Measurements from ENCODE around the gene TCEA3.

TCEA3 gene

DNA sequence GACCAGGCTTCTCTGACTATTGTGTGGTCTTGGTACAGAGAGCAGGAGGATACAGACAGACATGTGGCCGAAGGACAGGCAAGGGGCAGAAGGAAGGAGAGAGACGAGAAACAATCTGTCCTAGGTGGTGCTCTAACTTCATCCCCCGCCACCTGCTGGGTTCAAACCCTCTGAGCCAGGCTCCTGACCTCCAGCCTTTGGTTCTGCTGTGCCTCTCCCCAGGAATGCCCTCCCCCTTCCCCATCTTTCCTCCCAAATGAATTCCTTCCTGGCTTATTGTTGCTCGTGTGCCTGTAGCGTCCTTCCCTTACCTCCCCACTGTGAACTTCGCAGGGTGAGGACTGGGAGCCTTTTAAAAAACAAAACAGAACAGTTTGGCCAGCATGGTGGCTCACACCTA, 5.4 kb downstream of the TCEA3 start:
- DNase-seq: no peak

DNA sequence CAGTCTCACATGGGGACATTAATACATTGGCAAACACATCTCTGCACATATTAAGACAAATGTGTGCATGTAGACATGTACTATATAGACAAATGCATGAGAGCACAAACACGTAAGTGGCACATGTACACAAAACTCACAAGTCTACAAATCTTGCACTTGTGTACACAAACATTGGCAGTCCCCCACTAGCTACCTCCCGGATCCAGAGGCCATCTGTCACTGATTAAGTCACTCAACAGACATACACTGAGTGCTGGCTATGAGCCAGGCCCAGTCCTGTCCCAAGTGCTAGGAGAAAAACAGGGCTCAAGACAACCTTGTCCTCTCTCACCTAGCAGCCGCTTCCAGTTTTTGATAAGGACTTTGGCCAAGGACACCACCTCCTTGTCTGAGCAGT, 7.0 kb downstream of the TCEA3 start:
- no peak for DNase-seq

DNA sequence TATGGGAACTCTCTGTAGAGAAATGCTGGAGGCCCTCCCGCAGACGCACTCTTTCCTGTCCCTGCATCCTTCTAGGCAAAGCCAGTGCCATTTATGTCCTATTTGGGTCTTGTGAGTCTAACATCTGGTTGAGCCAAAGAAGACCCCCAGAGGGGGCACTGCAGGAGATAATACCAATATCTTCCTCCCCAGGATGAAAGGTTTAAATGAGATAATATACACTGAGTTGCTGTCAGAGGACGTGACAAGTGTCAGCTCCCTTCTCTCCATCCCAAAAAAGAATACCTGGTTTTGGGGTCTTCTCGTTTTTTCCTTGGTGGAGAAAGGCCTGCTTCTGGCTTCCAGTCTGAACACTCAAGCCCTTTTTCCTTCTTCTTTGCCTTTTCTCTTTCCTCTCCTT, 7.6 kb downstream of the TCEA3 start:
- no peak for DNase-seq

DNA sequence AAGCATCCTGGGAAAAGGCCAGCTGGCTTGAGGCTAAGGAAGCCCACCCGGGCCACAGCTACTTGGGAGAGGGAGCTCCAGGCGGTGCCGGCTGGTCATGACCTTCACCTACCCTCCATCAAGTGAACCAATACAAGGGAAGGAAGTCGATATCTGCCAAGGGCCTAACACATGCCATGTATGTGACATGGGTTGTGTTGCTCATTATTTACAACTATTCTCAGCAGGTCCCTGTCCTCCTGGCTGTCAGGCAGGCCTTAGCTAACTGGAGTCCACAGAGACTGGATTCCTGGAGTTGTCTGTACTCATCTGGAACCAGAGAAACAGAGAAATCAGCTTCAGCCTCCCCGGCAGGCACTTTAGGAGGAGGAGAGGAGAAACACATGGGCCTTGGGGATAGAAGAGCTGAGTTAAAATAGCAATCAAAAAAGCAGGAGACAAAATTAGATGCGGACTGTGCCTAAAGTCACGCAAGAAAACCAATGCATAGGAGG, 15.7 kb downstream of the TCEA3 start:
- DNase-seq: no peak

DNA sequence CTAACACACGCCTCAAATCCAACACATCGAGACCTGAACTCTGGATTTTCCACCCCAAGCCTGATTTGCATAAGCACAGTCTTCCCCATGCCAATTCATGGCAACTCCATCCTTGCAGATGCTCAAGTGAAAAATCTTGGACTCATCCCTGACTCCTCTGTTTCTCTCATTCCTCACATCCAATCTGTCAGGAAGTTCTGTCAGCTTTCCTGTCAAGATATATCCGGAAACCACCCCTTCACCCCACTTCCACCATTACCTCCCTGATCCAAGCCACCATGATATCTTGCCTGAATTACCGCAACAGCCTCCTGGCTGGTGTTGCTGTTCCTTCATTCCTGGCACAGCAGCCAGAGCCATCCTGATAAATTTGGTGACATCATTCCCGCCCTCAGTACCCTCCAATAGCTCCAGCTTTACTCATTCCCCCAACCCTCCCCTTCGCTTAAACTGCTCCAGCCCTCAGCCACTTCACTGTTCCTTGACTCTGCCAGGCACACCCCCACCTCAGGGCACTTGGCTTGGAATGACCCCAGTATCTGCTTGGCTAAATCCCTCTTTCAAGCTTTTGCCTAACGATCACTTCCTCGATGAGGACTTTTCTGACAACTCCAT, 17.4 kb downstream of the TCEA3 start:
- no peak for DNase-seq

DNA sequence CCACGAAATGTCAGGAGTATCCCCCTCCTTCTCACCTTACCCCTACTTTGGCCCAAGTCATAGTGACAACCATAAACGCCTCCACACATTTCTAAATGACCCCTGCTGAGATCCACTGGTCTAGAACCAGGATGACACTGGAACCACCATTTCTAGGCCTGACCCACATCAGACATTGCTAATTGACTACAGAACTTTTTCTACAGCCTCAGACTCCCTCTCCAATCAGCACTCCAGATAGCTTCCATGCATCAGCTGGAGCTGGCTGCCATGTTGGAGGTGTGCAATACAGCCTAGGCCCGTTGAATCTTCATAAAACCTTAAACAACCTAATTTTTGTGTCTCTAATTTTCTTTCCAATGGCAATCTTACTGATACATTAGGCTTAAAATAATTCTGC, 18.6 kb downstream of the TCEA3 start:
- no peak for DNase-seq

DNA sequence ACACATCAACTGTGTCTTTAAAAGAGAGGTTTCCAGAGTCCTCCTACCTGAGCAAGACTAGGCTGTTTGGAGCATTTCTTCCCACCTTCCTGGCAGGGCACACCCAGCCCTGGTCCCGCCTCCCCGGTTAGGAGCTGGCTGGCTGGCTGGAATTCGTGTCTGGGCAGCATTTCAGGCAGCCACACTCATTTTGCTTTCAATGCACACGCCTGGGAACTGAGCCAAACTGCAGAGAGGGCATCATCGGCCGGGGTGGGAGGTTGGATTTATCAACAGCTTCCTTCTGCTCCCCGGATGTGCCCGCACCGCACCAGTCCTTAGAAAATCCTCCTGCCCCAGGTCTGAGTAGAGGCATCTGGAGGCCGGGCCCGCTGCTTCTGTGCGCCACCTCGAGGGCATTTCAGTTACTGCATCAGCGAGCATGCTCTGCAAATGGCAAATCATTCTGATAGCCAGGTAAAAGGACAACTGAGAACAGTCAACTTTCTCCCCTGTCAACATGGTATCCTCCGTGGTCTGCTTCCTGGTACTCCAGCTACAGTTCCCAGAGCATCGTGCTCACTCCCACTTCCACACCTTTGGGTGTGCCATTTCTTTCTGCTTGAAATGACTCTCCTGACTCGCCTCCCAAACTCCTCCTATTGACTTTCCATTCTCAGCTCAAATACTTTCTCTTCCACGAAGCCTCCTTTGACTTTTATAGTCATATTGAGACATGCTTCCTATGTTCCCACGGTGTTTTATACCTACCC, 20.6 kb downstream of the TCEA3 start:
- peak; percentile 81 for DNase-seq

DNA sequence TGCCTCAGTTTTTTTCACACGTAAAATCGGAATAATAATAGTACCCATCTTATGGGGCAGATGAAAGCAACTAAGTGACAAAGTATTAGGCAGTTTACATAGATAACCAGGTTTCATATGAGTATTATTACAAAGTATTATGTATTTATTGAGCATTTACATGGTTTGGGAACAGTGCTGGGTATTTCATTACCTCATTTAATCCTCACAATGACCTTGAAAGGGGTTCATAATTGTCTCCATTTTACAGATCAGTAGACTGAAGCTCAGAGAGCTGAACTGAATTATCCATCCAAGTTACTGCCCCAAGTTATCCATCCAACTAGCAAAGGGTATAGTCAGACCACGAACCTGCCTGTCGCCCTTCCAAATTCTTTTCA, 21.2 kb downstream of the TCEA3 start:
- no peak for DNase-seq

DNA sequence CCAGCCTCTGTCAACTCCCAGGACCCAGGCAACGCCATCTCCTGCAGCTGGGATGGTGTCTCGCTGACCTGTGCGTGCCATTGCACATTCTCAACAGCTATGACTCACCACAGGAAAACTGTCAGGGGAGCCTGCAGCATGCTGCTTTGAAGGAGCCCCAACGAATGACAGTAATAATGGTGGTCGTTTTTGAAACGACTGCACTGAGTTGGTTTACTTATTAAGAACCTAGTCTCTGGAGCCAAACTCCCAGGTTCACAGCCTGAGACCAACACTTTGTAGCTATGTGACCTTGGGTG, 21.6 kb downstream of the TCEA3 start:
- no peak for DNase-seq

DNA sequence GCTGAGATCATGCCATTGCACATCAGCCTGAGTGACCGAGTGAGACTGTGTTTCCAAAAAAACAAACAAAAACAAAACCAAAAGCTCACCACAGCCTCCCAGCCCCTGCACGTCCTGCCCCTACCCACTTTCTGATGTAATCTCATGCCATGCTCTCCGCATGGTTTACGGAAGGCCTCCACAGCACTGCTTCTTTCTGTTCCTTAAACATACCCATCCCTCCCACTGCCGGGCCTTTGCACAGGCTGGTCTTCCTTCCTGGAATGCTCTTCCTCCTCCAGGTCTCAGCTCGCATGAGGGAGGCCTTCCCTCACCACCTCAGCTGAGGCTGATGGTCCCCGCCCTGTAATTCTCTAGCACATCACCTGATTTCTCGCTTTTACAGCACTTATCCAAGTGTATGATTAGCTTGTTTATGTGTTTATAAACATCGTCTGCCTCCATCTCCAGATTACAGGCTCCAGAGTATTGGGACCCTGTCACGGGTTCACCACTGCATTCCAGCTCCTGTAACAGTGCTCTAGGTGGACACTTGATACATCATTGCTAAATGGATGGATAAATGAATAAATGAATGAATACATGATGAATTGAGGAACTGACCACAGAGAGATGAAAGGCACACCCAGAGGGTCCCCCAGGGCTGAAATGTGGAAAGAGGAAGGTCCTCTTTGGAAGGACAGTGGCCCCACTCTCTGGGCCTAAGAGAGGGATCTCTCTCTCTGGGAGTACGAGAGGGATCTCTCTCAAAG, 22.1 kb downstream of the TCEA3 start:
- DNase-seq: no peak

DNA sequence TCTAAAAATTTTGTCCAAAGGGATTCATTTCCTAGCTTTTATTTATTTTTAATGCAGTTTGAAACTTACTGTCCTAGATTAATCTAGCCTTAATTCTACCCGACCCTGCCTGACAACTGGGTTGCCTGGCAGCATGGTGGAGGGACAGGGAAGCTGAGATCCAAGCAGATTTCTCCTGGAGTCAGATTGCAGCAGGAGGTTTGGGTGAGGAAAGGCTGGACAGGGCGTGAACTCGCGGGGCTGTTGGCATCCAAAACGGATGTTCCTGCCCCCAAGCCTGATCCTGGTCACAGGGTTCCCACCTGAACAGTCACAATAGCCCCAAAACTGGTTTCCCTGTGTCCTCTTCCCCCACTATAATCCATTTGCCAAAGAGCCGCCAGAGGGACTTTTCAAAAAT, 23.2 kb downstream of the TCEA3 start:
- DNase-seq: no peak

DNA sequence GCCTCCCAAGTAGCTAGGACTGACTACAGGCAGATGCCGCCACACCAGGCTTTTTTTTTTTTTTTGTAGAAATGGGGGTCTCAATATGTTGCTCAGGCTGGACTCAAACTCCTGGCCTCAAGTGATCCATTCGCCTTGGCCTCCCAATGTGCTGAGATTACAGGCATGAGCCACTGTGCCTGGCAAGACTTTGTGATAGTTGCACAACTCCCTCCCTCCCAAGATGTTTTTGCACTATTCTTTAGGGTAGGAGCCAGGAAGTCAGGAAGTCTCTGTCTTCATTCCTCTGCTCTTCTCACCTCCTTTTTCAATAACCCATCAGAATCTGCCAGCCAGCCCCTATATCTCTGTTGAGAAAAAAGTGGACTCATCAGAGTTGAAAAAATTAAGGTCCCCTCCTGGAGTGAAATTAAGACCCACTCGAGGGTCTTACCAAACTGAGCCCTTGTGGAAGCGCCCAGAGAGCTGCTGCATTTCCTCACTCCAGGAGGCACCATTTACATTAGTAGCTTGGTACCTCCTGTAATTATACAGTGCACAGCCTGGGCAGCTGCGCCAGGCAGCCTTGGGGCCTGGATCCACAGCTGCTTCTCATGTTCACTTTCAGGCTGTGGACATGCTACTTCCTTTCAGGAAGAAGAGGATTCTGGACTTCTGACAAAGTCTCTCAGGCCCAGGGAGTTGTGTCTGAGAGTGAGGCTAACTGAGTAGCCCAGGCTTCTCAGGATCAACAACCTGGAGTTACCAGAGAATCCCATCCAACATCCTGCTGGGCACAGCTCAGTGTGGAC, 24.0 kb downstream of the TCEA3 start:
- DNase-seq: no peak

DNA sequence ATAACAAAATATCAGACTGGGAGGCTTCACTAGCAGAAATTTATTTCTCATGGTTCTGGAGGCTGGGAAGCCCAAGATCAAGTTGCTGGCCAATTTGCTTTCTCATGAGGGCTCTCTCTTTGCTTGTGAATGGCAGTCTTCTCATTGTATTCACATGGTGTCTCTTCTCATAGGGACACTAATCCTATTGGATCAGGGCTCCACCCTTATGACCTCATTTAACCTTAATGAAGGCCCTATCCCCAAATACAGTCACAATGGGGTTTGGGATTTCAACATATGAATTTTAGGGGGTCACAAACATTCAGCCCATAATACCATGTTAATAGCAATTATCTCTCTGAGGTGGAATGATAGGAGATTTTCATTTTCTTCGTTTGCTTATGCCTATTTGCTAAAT, 25.3 kb downstream of the TCEA3 start:
- DNase-seq: no peak

DNA sequence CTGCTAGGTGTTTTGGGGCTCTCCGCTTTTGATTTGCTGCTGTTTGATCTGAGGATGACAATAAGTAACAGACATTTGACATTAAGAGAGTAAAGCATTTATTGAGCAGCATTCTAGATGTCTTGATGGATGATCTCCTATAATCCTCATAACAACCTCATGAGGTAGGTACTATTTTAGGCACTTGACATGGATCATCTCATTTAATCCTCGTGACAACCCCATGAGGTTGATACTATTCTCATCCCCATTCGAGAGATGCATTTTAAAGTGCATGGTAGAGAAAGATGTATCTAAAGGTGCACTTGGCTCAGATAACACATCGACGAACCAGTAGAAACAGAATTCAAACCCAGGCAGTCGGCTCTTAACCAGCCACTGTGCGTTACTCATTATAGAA, 26.6 kb downstream of the TCEA3 start:
- DNase-seq: no peak

DNA sequence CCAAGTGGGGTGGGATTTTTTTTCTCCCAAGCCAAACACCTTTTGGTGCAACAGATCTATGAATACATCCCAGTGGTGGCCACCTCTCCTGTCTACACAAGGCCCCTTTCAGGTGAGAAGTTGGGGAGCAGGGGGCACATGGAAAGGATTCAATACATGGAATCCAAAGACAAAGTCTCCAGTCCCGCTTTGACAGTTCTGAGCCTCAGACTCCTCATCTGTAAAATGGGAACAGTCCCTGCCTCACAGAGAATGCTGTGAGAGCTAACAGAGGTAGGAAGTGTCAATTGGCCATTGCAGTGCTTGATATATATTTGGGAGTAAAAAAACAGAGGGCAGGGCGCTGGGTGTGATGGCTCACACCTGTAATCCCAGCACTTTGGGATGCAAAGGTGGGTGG, 28.2 kb downstream of the TCEA3 start:
- DNase-seq: no peak

DNA sequence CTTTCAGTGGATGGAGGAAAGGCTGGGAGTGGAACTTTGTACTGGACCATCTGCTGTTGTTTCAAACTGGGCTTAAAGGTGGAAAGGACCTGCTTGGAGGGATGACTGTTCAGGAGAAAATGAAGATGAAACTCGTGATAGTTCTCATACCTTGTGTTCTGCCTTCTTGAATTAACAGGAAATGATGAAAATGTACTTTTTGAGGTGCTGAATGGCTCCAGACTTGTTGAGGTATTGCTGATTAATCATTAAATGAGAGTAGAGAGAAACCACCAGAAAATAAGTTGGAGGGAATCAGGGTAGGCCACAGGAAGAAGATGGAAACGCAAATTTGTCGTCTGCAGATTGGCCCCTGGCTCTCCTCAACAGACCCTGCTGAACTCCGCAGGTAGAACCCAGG, 28.7 kb downstream of the TCEA3 start:
- no peak for DNase-seq

DNA sequence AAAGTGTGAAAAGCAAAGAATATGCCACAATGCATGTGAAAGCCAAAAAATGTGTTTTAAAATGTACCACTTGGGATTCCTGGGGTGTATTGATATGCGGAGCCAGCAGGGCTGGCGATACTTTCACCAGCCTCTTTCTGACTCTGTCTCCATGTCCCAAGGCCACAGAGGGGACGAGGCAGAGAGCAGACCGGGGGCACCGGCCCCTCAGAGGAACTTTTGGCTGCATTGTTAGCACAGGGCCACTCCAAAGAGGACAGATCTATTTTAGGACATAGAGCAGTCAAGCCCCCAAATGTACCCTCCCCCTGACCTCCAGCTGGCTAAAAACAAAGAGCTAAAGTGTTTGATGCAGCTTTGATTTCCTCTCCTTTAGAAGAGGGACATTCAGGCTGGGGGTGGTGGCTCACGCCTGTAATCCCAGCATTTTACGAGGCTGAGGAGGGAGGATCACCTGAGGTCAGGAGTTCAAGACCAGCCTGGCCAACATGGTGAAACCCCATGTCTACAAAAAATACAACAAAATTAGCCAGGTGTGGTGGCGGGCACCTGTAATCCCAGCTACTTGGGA, 29.3 kb downstream of the TCEA3 start:
- DNase-seq: no peak

DNA sequence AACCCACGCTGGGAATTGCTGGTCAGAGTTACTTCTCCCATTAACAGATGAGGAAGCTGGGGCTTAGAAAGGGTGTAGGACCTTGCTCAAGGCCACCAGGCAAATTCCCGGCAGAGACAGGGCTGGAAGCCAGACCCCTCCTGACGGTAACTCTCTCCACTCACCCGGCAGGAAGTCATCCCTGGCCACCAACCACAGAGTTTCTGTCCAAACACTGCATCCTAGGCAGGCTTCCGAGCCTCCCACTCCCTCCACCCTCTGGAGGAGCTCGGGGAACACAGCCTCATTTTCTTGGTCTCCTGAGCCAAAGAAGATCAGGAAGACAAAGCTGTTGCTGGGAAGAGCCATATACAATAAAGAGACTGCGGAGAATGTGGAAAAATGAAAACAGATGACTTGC, 29.9 kb downstream of the TCEA3 start:
- DNase-seq: no peak

DNA sequence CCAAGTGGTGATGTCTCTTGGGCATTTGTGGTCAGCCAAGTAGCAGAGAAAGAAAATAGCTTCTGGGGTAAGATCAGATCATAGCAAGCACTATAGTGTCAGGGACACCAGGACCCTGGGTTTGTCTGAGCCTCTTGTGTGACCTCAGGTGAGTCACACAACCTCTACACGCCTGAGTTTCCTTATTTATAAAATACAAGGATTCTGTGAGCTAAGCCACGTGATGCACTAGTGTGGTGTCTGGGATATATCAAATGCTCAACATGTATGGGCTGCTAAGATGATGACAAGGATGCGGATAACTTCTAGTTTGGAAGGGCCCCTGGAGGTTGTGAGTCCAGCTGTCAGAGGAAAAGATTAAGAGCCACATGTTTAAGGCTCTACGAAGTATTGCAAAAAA, 30.4 kb downstream of the TCEA3 start:
- DNase-seq: no peak

DNA sequence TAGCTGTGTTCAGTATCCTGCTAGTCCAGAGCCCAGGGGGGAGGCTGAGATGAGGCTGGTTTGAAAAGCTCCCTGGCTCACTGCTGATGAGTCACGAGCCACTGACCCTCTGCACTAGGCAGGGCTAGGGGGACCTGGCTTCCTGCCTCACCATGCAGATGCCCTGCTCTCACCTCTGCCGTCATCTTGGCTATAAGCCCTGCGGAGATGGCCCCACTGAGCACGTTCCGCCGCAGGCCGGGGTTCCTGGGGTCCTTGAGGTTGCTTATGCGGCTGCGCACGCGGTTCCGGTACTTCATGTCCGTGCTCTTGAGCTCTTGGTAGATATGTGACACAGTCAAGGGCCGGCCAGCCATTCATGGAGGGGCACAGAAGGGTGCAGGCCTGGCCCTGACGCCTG, 30.8 kb downstream of the TCEA3 start:
- DNase-seq: no peak

DNA sequence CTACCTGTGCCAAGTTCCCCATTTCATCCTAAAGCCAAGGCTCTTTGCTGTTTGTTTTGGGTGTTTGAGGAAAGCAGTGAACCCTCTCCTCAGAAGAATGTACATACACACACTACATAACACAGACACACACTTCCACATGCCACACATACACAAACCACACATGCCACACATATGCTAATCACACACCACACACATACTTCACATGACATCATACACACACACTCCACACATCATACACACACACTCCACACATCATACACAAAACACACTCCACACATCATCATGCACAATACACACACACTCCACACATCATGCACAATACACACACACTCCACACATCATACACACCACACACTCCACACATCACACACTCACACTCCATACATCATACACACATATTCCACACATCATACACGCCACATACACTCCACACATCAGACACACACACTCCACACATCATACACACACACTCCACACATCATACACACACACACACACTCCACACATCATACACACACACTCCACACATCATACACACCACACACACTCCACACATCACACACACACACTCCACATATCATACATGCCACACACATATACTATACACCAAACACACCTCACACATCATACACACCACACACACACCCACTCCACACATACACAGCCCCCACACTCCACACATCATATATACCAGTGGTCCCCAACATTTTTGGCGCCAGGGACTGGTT, 32.3 kb downstream of the TCEA3 start:
- no peak for DNase-seq

DNA sequence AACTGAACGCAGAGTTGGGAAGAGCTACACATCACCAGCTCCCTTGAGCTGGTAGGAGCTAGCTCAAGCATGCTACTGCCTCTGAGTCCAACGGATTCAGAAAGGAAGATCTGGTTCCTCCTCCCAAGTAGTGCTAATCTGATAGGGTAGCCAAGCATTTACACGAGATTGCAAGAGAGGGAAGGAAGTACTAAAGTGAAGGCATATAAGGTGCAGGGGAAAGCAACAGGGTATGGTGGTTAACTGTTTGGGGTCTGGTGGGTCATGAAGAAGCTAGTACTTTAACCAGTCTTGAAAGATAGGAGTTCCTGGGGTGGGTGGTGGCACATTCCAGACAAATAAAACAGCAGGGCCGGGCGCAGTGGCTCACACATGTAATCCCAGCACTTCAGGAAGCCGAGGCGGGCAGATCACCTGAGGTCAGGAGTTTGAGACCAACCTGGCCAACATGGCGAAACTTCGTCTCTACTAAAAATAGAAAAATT, 34.7 kb downstream of the TCEA3 start:
- DNase-seq: no peak

Data from CD4-positive, alpha-beta T cell treated with Interleukin-10 for 1 hour (primary cell).